Mammary epithelial cell (primary cell): ENCODE results near the gene PLCB2.

Experiments
- CTCF ChIP-seq, 2 donors: IDR thresholded peaks in 1 of 2; conservative IDR thresholded peaks in 1 of 2; 2 replicates each; pipeline ENCODE4 v1.5.1; 2011 to 2012; ENCODE audit warnings: inconsistent platforms in 2 of 2, low read length in 2 of 2, mild to moderate bottlenecking in 2 of 2, control low read depth in 1 of 2, low read depth in 1 of 2; ENCODE audit not compliant: insufficient read depth in 1 of 2; ENCODE audit errors: extremely low read depth in 1 of 2
- EZH2 ChIP-seq: IDR thresholded peaks from 2 replicates; pipeline ENCODE4 v1.6.1; 2012; ENCODE audit warnings: low read length, inconsistent platforms, borderline replicate concordance

- TF ChIP-seq CTCF (conservative IDR thresholded peaks at IDR 0.05 in 1 of 2, IDR thresholded peaks at IDR 0.05 in 1 of 2; ENCODE audit: extremely low read depth in 1 of 2, insufficient read depth in 1 of 2, low read depth in 1 of 2, low read length in 2 of 2): no peak
- no peak for TF ChIP-seq EZH2
Observed at GRCh38 chr15:40312370-40313158, 4.8 kb upstream of the PLCB2 start.
